BE2C (cell line): ENCODE results near the gene C19orf85.
A peak's percentile ranks its signal among the peaks of the same experiment; 100 is the strongest.

Source experiments
- DNase-seq: peaks from one replicate; pipeline ENCODE4 v3.0.0-alpha.2; 2020
- H3K27me3 ChIP-seq: fragments of 250-450 bp; sonication (Bioruptor Pico); 2 replicates; pipeline ENCODE4 v1.5.1; 2020; ENCODE audit warnings: mild to moderate bottlenecking
- H3K36me3 ChIP-seq: fragments of 250-450 bp; sonication (Bioruptor Pico); 2 replicates; pipeline ENCODE4 v1.5.1; 2020; ENCODE audit warnings: mild to moderate bottlenecking
- H3K4me1 ChIP-seq: fragments of 250-450 bp; sonication (Bioruptor Pico); 2 replicates; pipeline ENCODE4 v1.5.1; 2020
- H3K4me3 ChIP-seq: 2 replicates; pipeline ENCODE4 v1.5.1; 2011; ENCODE audit warnings: low read depth, low read length
- H3K9me3 ChIP-seq: fragments of 250-450 bp; sonication (Bioruptor Pico); 2 replicates; pipeline ENCODE4 v1.5.1; 2020
- TF ChIP-seq, protein P1 (sequence below): IDR thresholded peaks from 2 replicates; pipeline ENCODE4 v1.5.1; 2012; ENCODE audit warnings: mild to moderate bottlenecking, low read depth, low read length

The C19orf85 gene

GRCh38 chr19:55479451-55480230 lies 15.1 kb upstream of the C19orf85 start:
- H3K9me3 ChIP-seq: no peaks in the 10 kb centered on the region; the same call in 1 of the 2 replicates
- no peak for DNase-seq
- H3K36me3 ChIP-seq: peaks cover 6% of the 10 kb centered on the region; the same call in 1 of the 2 replicates
- H3K4me1 ChIP-seq: peaks cover 10% of the 10 kb centered on the region
- H3K4me3 ChIP-seq: no peak overlapping the region
- TF ChIP-seq, protein P1, sequence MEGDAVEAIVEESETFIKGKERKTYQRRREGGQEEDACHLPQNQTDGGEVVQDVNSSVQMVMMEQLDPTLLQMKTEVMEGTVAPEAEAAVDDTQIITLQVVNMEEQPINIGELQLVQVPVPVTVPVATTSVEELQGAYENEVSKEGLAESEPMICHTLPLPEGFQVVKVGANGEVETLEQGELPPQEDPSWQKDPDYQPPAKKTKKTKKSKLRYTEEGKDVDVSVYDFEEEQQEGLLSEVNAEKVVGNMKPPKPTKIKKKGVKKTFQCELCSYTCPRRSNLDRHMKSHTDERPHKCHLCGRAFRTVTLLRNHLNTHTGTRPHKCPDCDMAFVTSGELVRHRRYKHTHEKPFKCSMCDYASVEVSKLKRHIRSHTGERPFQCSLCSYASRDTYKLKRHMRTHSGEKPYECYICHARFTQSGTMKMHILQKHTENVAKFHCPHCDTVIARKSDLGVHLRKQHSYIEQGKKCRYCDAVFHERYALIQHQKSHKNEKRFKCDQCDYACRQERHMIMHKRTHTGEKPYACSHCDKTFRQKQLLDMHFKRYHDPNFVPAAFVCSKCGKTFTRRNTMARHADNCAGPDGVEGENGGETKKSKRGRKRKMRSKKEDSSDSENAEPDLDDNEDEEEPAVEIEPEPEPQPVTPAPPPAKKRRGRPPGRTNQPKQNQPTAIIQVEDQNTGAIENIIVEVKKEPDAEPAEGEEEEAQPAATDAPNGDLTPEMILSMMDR: no peak
- no peaks in the 10 kb centered on the region for H3K27me3 ChIP-seq

GRCh38 chr19:55479045-55479444 lies 14.5 kb upstream of the C19orf85 start:
- Histone ChIP-seq H3K27me3 (no peaks in the 10 kb centered on the region), H3K4me3 (no peak overlapping the region), H3K4me1 (peaks cover 5% of the 10 kb centered on the region), H3K9me3 (no peaks in the 10 kb centered on the region; the same call in 1 of the 2 replicates), H3K36me3 (peaks cover 6% of the 10 kb centered on the region; the same call in 1 of the 2 replicates)
- TF ChIP-seq, protein P1: no peak
- peak; percentile 9 for DNase-seq

GRCh38 chr19:55478364-55478763 lies 13.8 kb upstream of the C19orf85 start:
- peaks cover 6% of the 10 kb centered on the region; the same call in 1 of the 2 replicates for H3K36me3 ChIP-seq
- H3K27me3 ChIP-seq: no peaks in the 10 kb centered on the region
- no peak for DNase-seq
- no peak overlapping the region for H3K4me3 ChIP-seq
- no peaks in the 10 kb centered on the region; the same call in 1 of the 2 replicates for H3K9me3 ChIP-seq
- TF ChIP-seq, protein P1: no peak
- peaks cover 5% of the 10 kb centered on the region; the same call in 1 of the 2 replicates for H3K4me1 ChIP-seq

- TF ChIP-seq, protein P1: no peak
- DNase-seq: no peak
- peaks cover 5% of the 10 kb centered on the region; the same call in 1 of the 2 replicates for H3K4me1 ChIP-seq
Observed at GRCh38 chr19:55477905-55478304, 13.4 kb upstream of the C19orf85 start.

DNA sequence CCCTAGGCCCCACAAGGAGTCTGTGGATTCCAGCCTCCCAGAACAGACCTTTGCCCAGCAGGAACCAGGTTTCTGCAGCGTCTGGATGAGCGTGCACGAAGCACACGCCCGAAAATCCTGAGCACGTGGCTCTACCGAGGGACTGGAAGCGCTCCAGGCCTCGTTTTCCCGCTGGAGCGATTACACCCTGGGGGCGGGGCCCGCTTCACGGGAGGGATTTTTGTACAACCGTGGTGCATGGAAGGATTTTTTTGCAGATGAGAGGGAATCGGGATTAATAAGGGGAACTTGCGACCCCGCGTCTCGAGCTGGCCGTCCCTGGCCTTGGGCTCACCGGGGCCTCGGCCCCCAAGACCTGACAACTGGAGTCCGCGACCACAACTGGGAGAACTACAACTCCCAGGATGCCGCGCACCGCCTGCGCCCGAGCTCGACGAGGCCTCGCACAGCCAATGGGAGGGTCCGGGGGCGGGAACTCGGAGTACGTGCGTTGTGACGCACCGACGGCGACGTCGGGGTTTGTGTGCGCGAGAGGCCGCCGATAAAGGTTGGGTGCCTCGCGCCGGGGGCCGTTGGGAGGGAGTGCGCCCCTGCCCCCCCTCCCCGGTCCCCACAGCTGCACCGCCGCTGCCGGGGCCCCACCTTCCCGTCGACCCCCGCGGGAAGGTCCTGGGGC lies 11.7 kb upstream of the C19orf85 start, which contains the start of gene ZNF628:
ZNF628 (plus strand) TSS at position 518 of the 676 bp plus-strand sequence. CDS start 3,294 bp downstream, outside the sequence.
- Histone ChIP-seq H3K36me3 (peaks cover 1% of the 10 kb centered on the region; the same call in 1 of the 2 replicates), H3K4me1 (peaks cover 5% of the 10 kb centered on the region; the same call in 1 of the 2 replicates), H3K27me3 (no peaks in the 10 kb centered on the region), H3K4me3 (peak within 1 kb of the TSS; percentile 85), H3K9me3 (no peaks in the 10 kb centered on the region; the same call in 1 of the 2 replicates)
- DNase-seq: peak; percentile 99
- TF ChIP-seq, protein P1: no peak

More at GRCh38 chr19:55477905-55478304, 13.4 kb upstream of the C19orf85 start:
- Histone ChIP-seq H3K27me3 (no peaks in the 10 kb centered on the region), H3K36me3 (peaks cover 6% of the 10 kb centered on the region; the same call in 1 of the 2 replicates), H3K9me3 (no peaks in the 10 kb centered on the region; the same call in 1 of the 2 replicates), H3K4me3 (no peak overlapping the region)
